HUES64 (cell line): Measurements from ENCODE around the gene TRIM45.

Source experiments
- H3K27ac ChIP-seq: 2 replicates; pipeline ENCODE4 v1.7.0; 2013; ENCODE audit warnings: low read depth, low read length, inconsistent platforms
- H3K27me3 ChIP-seq: 2 replicates; pipeline ENCODE4 v1.6.1; 2013; ENCODE audit warnings: mild to moderate bottlenecking, low read length; ENCODE audit not compliant: insufficient read depth
- H3K36me3 ChIP-seq: 2 replicates; pipeline ENCODE4 v1.6.1; 2013; ENCODE audit warnings: mild to moderate bottlenecking, low read length; ENCODE audit not compliant: insufficient read depth
- H3K4me1 ChIP-seq: 2 replicates; pipeline ENCODE4 v1.6.1; 2013; ENCODE audit warnings: mild to moderate bottlenecking, low read length, moderate library complexity; ENCODE audit not compliant: insufficient read depth
- H3K4me3 ChIP-seq: 2 replicates; pipeline ENCODE4 v1.5.1; 2013; ENCODE audit warnings: mild to moderate bottlenecking, low read length, moderate library complexity
- H3K9ac ChIP-seq: 2 replicates; pipeline ENCODE4 v1.6.1; 2013; ENCODE audit warnings: mild to moderate bottlenecking, low read depth, low read length
- H3K9me3 ChIP-seq: 2 replicates; pipeline ENCODE4 v1.6.1; 2013; ENCODE audit warnings: low read depth, low read length; ENCODE audit not compliant: insufficient read depth
- WGBS: fragments of 150-250, 120-280 bp; methylation state at CpG from one replicate; pipeline ENCODE4 v1.1.7; 2013; ENCODE audit warnings: missing lambda C conversion rate; 5-methylcytosine and 5-hydroxymethylcytosine counted together

TRIM45 gene

GRCh38 chr1:117098287-117098890, 23.2 kb downstream of the TRIM45 start:
- Histone ChIP-seq H3K4me3 (no peak overlapping the region), H3K36me3 (peaks cover 99% of the 10 kb centered on the region), H3K27ac (no peak overlapping the region), H3K9me3 (no peaks in the 10 kb centered on the region), H3K27me3 (no peaks in the 10 kb centered on the region), H3K4me1 (peaks cover 4% of the 10 kb centered on the region), H3K9ac (no peak overlapping the region)
- 98% methylated on average over 4 of the region's 4 CpGs for WGBS

DNA sequence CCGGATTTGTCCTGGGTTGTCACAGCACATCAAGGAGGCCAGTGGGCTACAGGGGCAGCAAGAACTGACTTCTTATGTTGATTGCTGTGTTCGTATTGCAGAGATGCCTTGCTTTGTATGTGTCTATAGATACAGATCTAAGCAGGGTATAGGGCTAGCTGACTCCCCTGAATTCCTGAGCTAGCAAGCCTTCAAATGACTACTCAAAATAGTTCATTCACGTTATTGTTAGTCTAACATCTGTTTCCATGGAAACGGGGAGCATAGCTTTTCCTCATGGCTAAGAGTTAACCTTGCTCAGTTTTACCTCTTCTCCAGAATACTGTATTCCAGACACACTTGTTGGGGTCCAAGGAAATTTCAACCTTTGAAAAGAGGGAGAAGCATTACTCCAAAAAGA, 24.1 kb downstream of the TRIM45 start:
- peaks cover 13% of the 10 kb centered on the region for H3K4me1 ChIP-seq
- no peaks in the 10 kb centered on the region for H3K27me3 ChIP-seq
- no peak overlapping the region for H3K4me3 ChIP-seq
- peaks cover 99% of the 10 kb centered on the region for H3K36me3 ChIP-seq
- 89% methylated on average over 4 of the region's 4 CpGs for WGBS
- H3K9ac ChIP-seq: no peak overlapping the region
- H3K27ac ChIP-seq: no peak overlapping the region
- no peaks in the 10 kb centered on the region for H3K9me3 ChIP-seq

- H3K9ac ChIP-seq: no peak overlapping the region
- H3K36me3 ChIP-seq: peaks cover 99% of the 10 kb centered on the region
- H3K4me3 ChIP-seq: no peak overlapping the region
- no peak overlapping the region for H3K27ac ChIP-seq
- H3K27me3 ChIP-seq: no peaks in the 10 kb centered on the region
- peaks cover 16% of the 10 kb centered on the region for H3K4me1 ChIP-seq
- H3K9me3 ChIP-seq: no peaks in the 10 kb centered on the region
- 92% methylated on average over 3 of the region's 3 CpGs for WGBS
Measured at GRCh38 chr1:117096951-117097408, 24.6 kb downstream of the TRIM45 start.

DNA sequence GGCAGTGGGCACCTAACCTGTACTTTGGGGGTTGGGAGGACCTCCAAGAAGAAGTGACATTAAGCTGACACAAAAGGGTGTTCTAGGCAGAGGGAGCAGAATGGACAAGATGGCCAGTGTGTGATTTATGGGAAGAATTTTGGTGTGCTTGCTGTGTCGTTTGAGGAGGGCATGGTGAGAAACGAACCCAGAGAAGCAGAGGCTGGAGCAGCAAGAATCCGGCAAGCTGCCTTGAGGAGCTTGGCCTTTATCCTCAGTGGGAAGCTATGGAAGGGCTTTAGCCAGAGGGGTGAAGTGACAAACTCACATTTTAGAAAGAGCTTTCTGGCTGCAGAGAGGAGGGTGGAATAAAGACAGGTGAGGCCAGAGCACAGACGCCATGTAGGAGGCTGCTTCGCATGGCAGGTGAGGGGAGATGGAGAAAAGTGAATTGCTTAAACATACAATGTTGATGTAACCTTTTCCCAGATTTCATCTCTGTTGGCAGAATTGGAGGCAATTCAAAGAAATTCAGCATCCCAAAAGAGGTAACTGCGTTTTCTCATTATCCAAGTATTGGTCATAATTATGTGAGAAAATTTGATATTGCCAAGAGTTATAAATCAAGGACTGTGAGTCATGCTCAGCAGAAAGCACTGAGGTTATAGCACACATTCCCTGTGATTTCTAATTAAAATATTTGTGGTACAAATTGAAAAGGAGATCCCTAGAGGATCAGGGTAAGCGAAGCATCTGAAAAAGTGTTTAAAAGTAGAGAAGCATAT, 26.5 kb downstream of the TRIM45 start:
- H3K4me3 ChIP-seq: no peak overlapping the region
- no peaks in the 10 kb centered on the region for H3K27me3 ChIP-seq
- peaks cover 16% of the 10 kb centered on the region for H3K4me1 ChIP-seq
- no peak overlapping the region for H3K9ac ChIP-seq
- no peak overlapping the region for H3K27ac ChIP-seq
- 93% methylated on average over 7 of the region's 7 CpGs for WGBS
- no peaks in the 10 kb centered on the region for H3K9me3 ChIP-seq
- H3K36me3 ChIP-seq: peaks cover 99% of the 10 kb centered on the region

GRCh38 chr1:117093870-117094621, 27.5 kb downstream of the TRIM45 start:
- Histone ChIP-seq H3K9me3 (no peaks in the 10 kb centered on the region), H3K36me3 (peaks cover 99% of the 10 kb centered on the region), H3K27ac (peak overlapping the region; percentile 76), H3K9ac (peak overlapping the region; percentile 23; the same call in 1 of the 2 replicates), H3K27me3 (no peaks in the 10 kb centered on the region), H3K4me3 (no peak overlapping the region), H3K4me1 (peaks cover 16% of the 10 kb centered on the region)
- WGBS: 87% methylated on average over 6 of the region's 6 CpGs

DNA sequence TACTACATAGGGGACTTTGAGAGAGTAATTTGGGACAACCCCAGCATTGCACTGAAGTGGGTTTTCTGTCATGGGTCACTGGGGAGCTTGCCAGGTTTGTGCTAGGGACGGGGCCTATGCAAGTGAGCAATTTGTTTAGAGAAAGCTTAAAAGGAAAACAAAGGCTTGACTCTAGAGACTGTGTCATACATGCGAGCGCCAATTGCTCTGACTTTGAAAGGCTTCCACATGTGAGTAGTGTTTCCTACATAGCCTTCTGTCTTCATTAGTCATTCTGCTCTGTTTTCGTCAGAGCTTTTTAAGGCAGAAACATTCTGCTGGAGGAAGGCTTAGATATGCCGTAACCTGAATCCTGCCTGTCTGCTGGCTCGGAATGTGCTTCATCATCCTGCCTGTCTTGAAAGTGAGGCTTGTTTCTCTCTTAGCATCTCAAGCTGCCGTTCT, 28.4 kb downstream of the TRIM45 start:
- Histone ChIP-seq H3K27me3 (no peaks in the 10 kb centered on the region), H3K27ac (peak overlapping the region; percentile 76), H3K9ac (peak overlapping the region; percentile 23; the same call in 1 of the 2 replicates), H3K36me3 (peaks cover 97% of the 10 kb centered on the region), H3K4me1 (peaks cover 16% of the 10 kb centered on the region), H3K4me3 (no peak overlapping the region), H3K9me3 (no peaks in the 10 kb centered on the region)
- WGBS: 74% methylated on average over 6 of the region's 7 CpGs

GRCh38 chr1:117092594-117092993, 29.0 kb downstream of the TRIM45 start:
- Histone ChIP-seq H3K27ac (peak overlapping the region; percentile 76), H3K27me3 (no peaks in the 10 kb centered on the region)

GRCh38 chr1:117089996-117090395, 31.6 kb downstream of the TRIM45 start:
- Histone ChIP-seq H3K27me3 (no peaks in the 10 kb centered on the region), H3K9me3 (no peaks in the 10 kb centered on the region), H3K36me3 (peaks cover 92% of the 10 kb centered on the region), H3K4me1 (peaks cover 16% of the 10 kb centered on the region), H3K27ac (no peak overlapping the region), H3K9ac (no peak overlapping the region), H3K4me3 (no peak overlapping the region)
- whole genome bisulfite sequencing: 88% methylated on average over 2 of the region's 2 CpGs

More at GRCh38 chr1:117092594-117092993, 29.0 kb downstream of the TRIM45 start:
- Histone ChIP-seq H3K9me3 (no peaks in the 10 kb centered on the region), H3K36me3 (peaks cover 97% of the 10 kb centered on the region), H3K4me1 (peaks cover 16% of the 10 kb centered on the region), H3K4me3 (no peak overlapping the region), H3K9ac (peak overlapping the region; percentile 23; the same call in 1 of the 2 replicates)
- WGBS: 94% methylated on average over 5 of the region's 5 CpGs

GRCh38 chr1:117087686-117088085, 33.9 kb downstream of the TRIM45 start:
- no peaks in the 10 kb centered on the region for H3K27me3 ChIP-seq
- H3K9ac ChIP-seq: no peak overlapping the region
- no peak overlapping the region for H3K4me3 ChIP-seq
- H3K9me3 ChIP-seq: no peaks in the 10 kb centered on the region
- peaks cover 5% of the 10 kb centered on the region; the same call in 1 of the 2 replicates for H3K4me1 ChIP-seq
- H3K36me3 ChIP-seq: peaks cover 92% of the 10 kb centered on the region
- WGBS: 97% methylated on average over 5 of the region's 6 CpGs
- no peak overlapping the region for H3K27ac ChIP-seq

DNA sequence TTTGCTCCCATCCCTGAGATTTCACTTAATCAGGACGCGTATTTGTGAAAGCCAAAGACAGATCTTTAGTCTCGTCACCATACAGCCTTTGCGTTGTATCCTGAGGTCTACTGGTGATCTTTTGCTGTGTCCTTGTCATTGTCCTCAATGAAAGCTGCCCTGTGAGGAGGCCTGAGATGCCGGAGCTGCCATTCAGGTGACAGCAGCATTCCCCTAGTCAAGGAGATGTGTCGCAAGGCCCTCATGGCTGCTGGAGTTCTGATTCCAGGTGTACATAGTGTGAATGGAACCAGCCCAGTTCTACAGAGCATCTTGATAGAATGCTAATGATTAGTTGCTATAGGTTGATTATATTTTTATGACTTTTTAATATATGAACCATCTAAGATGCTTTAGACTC, 37.3 kb downstream of the TRIM45 start:
- Histone ChIP-seq H3K4me3 (no peak overlapping the region), H3K27me3 (no peaks in the 10 kb centered on the region), H3K4me1 (no peaks in the 10 kb centered on the region), H3K9me3 (no peaks in the 10 kb centered on the region), H3K9ac (no peak overlapping the region), H3K27ac (no peak overlapping the region), H3K36me3 (peaks cover 91% of the 10 kb centered on the region)
- 81% methylated on average over 6 of the region's 6 CpGs for WGBS

DNA sequence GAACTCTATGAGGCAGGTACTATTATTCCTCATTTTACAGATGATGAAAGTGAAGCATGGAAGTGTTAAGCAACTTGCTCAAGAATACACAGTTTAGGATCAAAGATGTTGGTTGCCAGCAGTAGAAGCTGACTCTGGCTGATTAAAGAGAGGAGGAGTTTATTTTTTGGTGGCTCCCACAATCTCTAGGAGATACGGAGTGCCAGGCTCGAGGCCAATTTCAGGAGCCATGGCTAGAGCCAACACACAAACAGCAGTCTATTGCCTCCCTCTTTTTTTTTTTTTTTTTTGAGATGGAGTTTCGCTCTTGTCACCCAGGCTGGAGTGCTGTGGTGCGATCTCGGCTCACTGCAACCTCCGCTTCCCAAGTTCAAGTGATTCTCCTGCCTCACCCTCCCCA, 41.8 kb downstream of the TRIM45 start:
- H3K36me3 ChIP-seq: peaks cover 98% of the 10 kb centered on the region
- no peaks in the 10 kb centered on the region for H3K9me3 ChIP-seq
- H3K4me3 ChIP-seq: no peak overlapping the region
- no peak overlapping the region for H3K9ac ChIP-seq
- no peaks in the 10 kb centered on the region for H3K4me1 ChIP-seq
- no peaks in the 10 kb centered on the region for H3K27me3 ChIP-seq
- 94% methylated on average over 6 of the region's 6 CpGs for WGBS
- no peak overlapping the region for H3K27ac ChIP-seq
